LHCN-M2 (cell line): ENCODE results near the gene RHEX. TPM values are rescaled to one million over a fixed set of nuclear protein-coding genes. Genes with fewer than 3 reads are reported as not detected.
A peak's percentile ranks its signal among the peaks of the same experiment; 100 is the strongest.
"Not testable (repeated sequence)": the region's sequence is repeated elsewhere in the genome, so short reads cannot be mapped to it uniquely, and the experiment has no call there.

Experiments
- DNase-seq: peaks from one replicate; pipeline ENCODE4 v3.0.0-alpha.2; 2012; ENCODE audit warnings: low read depth
- total RNA-seq: library from RNA; depleted of rRNA; stranded (reverse); fragments of >200 nt; gene quantifications from 2 replicates; pipeline ENCODE4 v1.2.3, GENCODE V29; 2014

Gene RHEX
- total RNA-seq, 1 experiment from 2014 or later: not detected

- DNase-seq: no peak
Observed at GRCh38 chr1:206058927-206059292, 5.9 kb downstream of the RHEX start.

GRCh38 chr1:206059355-206059915 is 6.5 kb downstream of the RHEX start:
- no peak for DNase-seq

GRCh38 chr1:206060844-206061243 is 7.9 kb downstream of the RHEX start:
- no peak for DNase-seq

GRCh38 chr1:206062464-206062863 is 9.5 kb downstream of the RHEX start:
- DNase-seq: peak; percentile 5

- DNase-seq: not testable (repeated sequence)
Observed at GRCh38 chr1:206064001-206064400, 11.0 kb downstream of the RHEX start.

- DNase-seq: not testable (repeated sequence)
Observed at GRCh38 chr1:206064501-206064900, 11.5 kb downstream of the RHEX start.

- no peak for DNase-seq
Observed at GRCh38 chr1:206065547-206066145, 12.7 kb downstream of the RHEX start.

GRCh38 chr1:206066479-206067171 is 13.7 kb downstream of the RHEX start:
- DNase-seq: no peak

GRCh38 chr1:206067486-206068227 is 14.7 kb downstream of the RHEX start:
- no peak for DNase-seq

GRCh38 chr1:206068314-206068713 is 15.3 kb downstream of the RHEX start:
- DNase-seq: no peak

- DNase-seq: no peak
Observed at GRCh38 chr1:206070627-206071304, 17.8 kb downstream of the RHEX start.

- DNase-seq: no peak
Observed at GRCh38 chr1:206074839-206075238, 21.9 kb downstream of the RHEX start.

GRCh38 chr1:206075786-206076755 is 23.1 kb downstream of the RHEX start:
- DNase-seq: peak; percentile 7

- DNase-seq: no peak
Observed at GRCh38 chr1:206079135-206079534, 26.2 kb downstream of the RHEX start.

GRCh38 chr1:206080026-206080820 is 27.2 kb downstream of the RHEX start:
- DNase-seq: no peak

- DNase-seq: no peak
Observed at GRCh38 chr1:206081856-206082255, 28.9 kb downstream of the RHEX start.

- DNase-seq: no peak
Observed at GRCh38 chr1:206082831-206083695, 30.1 kb downstream of the RHEX start.

GRCh38 chr1:206083750-206084149 is 30.8 kb downstream of the RHEX start:
- DNase-seq: no peak

- DNase-seq: peak; percentile 9
Observed at GRCh38 chr1:206087091-206087490, 34.1 kb downstream of the RHEX start.
